HG02970 (cell line): ENCODE data around the gene CDC45.

Source experiments
- ATAC-seq: cut with Tn5 transposase; IDR thresholded peaks from one replicate; pipeline ENCODE4 v1.9.1; 2021; ENCODE audit warnings: mild to moderate bottlenecking, moderate library complexity, moderate number of reproducible peaks; ENCODE audit not compliant: unreplicated experiment, low FRiP score

CDC45 gene

GRCh38 chr22:19492504-19493174, 12.9 kb downstream of the CDC45 start:
- no peak for ATAC-seq

GRCh38 chr22:19494001-19494560, 14.4 kb downstream of the CDC45 start:
- ATAC-seq = no peak

GRCh38 chr22:19494676-19495173, 15.0 kb downstream of the CDC45 start:
- no peak for ATAC-seq

GRCh38 chr22:19495562-19496323, 16.0 kb downstream of the CDC45 start:
- no peak for ATAC-seq

- ATAC-seq = no peak
Measured at GRCh38 chr22:19496324-19496630, 16.6 kb downstream of the CDC45 start.

GRCh38 chr22:19497245-19497644, 17.5 kb downstream of the CDC45 start:
- no peak for ATAC-seq

GRCh38 chr22:19498154-19498865, 18.6 kb downstream of the CDC45 start:
- no peak for ATAC-seq

- ATAC-seq = no peak
Measured at GRCh38 chr22:19498866-19499190, 19.1 kb downstream of the CDC45 start.

- no peak for ATAC-seq
Measured at GRCh38 chr22:19499236-19499879, 19.6 kb downstream of the CDC45 start.

GRCh38 chr22:19499880-19500242, 20.1 kb downstream of the CDC45 start:
- no peak for ATAC-seq

- no peak for ATAC-seq
Measured at GRCh38 chr22:19501897-19502447, 22.3 kb downstream of the CDC45 start.

- ATAC-seq = no peak
Measured at GRCh38 chr22:19503367-19503766, 23.6 kb downstream of the CDC45 start.

GRCh38 chr22:19503869-19504268, 24.1 kb downstream of the CDC45 start:
- ATAC-seq = no peak

- ATAC-seq = no peak
Measured at GRCh38 chr22:19504900-19505734, 25.4 kb downstream of the CDC45 start.

GRCh38 chr22:19505735-19506126, 26.0 kb downstream of the CDC45 start:
- no peak for ATAC-seq

GRCh38 chr22:19506212-19506611, 26.5 kb downstream of the CDC45 start:
- no peak for ATAC-seq

GRCh38 chr22:19507534-19507861, 27.8 kb downstream of the CDC45 start:
- ATAC-seq = no peak

- ATAC-seq = no peak
Measured at GRCh38 chr22:19508024-19508776, 28.5 kb downstream of the CDC45 start.

GRCh38 chr22:19509191-19509590, 29.5 kb downstream of the CDC45 start:
- no peak for ATAC-seq
